ENCODE results near the gene CCT8L2. TPM values are rescaled to one million over a fixed set of nuclear protein-coding genes. Genes with fewer than 3 reads are reported as not detected.
"Not testable (repeated sequence)": the region's sequence is repeated elsewhere in the genome, so short reads cannot be mapped to it uniquely, and the experiment has no call there.

The CCT8L2 gene
- total and polyA plus RNA-seq, 2 donors (not counting 3 experiments of a cell fraction or from before 2014, with no cell fraction given), result not detected

DNA sequence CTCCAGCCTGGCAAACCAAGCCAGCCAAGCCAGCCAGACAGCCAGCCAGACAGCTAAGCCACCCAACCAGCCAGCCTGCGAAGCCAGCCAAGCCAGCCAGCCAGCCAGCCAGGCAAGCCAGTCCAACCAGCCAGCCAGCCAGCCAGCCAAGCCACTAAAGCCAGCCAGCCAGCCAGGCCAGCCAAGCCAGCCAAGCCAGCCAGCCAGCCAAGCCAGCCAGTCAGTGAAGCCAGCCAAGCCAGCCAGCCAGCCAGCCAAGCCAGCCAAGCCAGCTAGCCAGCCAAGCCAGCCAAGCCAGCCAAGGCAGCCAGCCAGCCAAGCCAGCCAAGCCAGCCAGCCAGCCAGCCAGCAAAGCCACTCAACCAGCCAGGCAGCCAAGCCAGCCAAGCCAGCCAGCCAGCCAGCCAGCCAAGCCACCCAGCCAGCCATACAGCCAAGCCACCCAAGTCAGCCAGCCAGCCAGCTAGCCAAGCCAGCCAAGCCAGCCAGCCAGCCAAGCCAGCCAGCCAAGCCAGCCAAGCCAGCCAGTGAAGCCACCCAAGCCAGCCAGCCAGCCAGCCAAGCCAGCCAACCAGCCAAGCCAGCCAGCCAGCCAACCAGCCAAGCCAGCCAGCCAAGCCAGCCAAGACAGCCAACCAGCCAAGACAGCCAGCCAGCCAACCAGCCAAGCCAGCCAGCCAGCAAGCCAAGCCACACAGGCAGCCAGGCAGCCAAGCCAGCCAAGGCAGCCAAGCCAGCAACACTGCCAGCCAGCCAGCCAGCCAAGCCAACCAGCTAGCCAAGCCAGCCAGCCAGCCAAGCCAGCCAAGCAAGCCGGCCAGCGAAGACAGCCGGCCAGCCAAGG, 29.7 kb downstream of the CCT8L2 start:
- H3K9ac ChIP-seq (replicated peaks; ENCODE audit: extremely low read depth, insufficient read depth, low read length), result no peak overlapping the region
- H3K4me2 ChIP-seq (ENCODE audit: insufficient read depth, low read length), result no peak overlapping the region
- H3K27ac ChIP-seq (ENCODE audit: insufficient read depth, low read depth, low read length), result no peak overlapping the region
- CTCF ChIA-PET, result no interaction called here
- FAIRE-seq, result no peak
- no TSS peak for BruUV-seq (replicated peaks)
- no peaks in the 10 kb centered on the region for H3K4me1 ChIP-seq (ENCODE audit: control insufficient read depth, extremely low read depth, insufficient read depth, low read length)
- H3K79me2 ChIP-seq (ENCODE audit: control insufficient read depth, insufficient read depth, low read length), result no peaks in the 10 kb centered on the region
- dilution Hi-C loops (cut with MboI; ENCODE audit: extremely low pct_ligation_motif_present, low sequenced_read_pairs), result no loop called here
- no peak overlapping the region for H3K4me3 ChIP-seq (replicated peaks in 1 of 3; ENCODE audit: insufficient read depth in 1 of 3, low read depth in 1 of 3, low read length in 3 of 3)
- no peaks in the 10 kb centered on the region for H4K20me1 ChIP-seq (replicated peaks; ENCODE audit: control insufficient read depth, extremely low read depth, insufficient read depth, low read length)
- no peak for TF ChIP-seq POLR2AphosphoS5 (IDR thresholded peaks at IDR 0.05; ENCODE audit: insufficient read depth, low read depth, low read length)
- TF ChIP-seq MYC (IDR thresholded peaks at IDR 0.05; ENCODE audit: low read depth, low read length), result no peak
- no peaks in the 10 kb centered on the region for H3K9me3 ChIP-seq (replicated peaks; ENCODE audit: control insufficient read depth, insufficient read depth, low read length)
- POLR2A ChIA-PET, result no interaction called here
- no peak overlapping the region for H2AFZ ChIP-seq (ENCODE audit: low read depth, low read length)
- H3K9me1 ChIP-seq (replicated peaks; ENCODE audit: control insufficient read depth, extremely low read depth, insufficient read depth, low read length), result no peaks in the 10 kb centered on the region
- no peak for DNase-seq (ENCODE audit: low read depth, low spot score)
- H3K36me3 ChIP-seq (ENCODE audit: control insufficient read depth in 2 of 2, extremely low read depth in 1 of 2, insufficient read depth in 2 of 2, low read length in 2 of 2), result no peaks in the 10 kb centered on the region
- H3K27me3 ChIP-seq (ENCODE audit: control insufficient read depth in 2 of 2, insufficient read depth in 2 of 2, low read length in 2 of 2), result no peaks in the 10 kb centered on the region
- intact Hi-C loops (cut with micrococcal nuclease), result no loop called here

DNA sequence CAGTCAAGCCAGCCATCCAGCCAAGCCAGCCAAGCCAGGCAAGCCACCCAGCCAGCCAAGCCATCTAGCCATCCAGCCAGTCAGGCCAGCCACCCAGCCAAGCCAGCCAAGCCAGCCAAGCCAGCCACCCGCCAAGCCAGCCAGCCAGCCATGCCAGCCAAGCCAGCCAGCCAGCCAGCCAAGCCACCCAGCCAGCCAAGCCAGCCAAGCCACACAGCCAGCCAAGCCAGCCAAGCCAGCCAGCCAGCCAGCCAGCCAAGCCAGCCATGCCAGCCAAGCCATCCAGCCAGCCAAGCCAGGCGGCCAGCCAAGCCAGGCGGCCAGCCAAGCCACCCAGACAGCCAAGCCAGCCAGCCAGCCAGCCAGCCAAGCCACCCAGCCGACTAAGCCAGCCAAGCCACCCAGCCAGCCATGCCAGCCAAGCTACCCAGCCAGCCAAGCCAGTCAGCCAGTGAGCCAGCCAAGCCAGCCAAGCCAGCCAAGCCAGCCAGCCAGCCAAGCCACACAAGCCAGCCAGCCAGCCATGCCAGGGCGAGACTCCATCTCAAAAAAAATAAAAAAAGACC, 31.4 kb downstream of the CCT8L2 start:
- intact Hi-C loops (cut with micrococcal nuclease); H4K20me1 ChIP-seq (replicated peaks; ENCODE audit: control insufficient read depth, extremely low read depth, insufficient read depth, low read length); dilution Hi-C loops (cut with MboI; ENCODE audit: extremely low pct_ligation_motif_present, low sequenced_read_pairs); CTCF ChIA-PET; H3K9me1 ChIP-seq (replicated peaks; ENCODE audit: control insufficient read depth, extremely low read depth, insufficient read depth, low read length); DNase-seq (ENCODE audit: low read depth, low spot score); H3K9ac ChIP-seq (replicated peaks; ENCODE audit: extremely low read depth, insufficient read depth, low read length); H2AFZ ChIP-seq (ENCODE audit: low read depth, low read length); H3K4me2 ChIP-seq (ENCODE audit: insufficient read depth, low read length); H3K4me1 ChIP-seq (ENCODE audit: control insufficient read depth, extremely low read depth, insufficient read depth, low read length); BruUV-seq (replicated peaks); H3K4me3 ChIP-seq (replicated peaks in 1 of 3; ENCODE audit: insufficient read depth in 1 of 3, low read depth in 1 of 3, low read length in 3 of 3); H3K27ac ChIP-seq (ENCODE audit: insufficient read depth, low read depth, low read length); H3K9me3 ChIP-seq (replicated peaks; ENCODE audit: control insufficient read depth, insufficient read depth, low read length); H3K27me3 ChIP-seq (ENCODE audit: control insufficient read depth in 2 of 2, insufficient read depth in 2 of 2, low read length in 2 of 2); POLR2A ChIA-PET; FAIRE-seq; H3K36me3 ChIP-seq (ENCODE audit: control insufficient read depth in 2 of 2, extremely low read depth in 1 of 2, insufficient read depth in 2 of 2, low read length in 2 of 2); H3K79me2 ChIP-seq (ENCODE audit: control insufficient read depth, insufficient read depth, low read length): not testable (repeated sequence)

DNA sequence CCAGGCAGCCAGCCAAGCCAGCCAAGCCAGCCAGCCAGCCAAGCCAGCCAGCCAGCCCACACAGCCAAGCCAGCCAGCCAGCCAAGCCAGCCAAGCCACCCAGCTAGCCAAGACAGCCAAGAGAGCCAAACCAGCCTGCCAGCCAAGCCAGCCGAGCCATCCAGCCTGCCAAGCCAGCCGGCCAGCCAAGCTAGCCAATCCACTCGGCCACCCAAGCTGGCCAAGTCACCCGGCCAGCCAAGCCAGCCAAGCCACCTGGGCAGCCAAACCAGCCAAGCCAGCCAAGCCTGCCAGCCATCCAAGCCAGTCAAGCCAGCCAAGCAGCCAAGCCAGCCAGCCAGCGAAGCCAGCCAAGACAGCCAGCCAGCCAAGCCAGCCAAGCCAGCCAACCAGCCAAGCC, 32.0 kb downstream of the CCT8L2 start:
- H3K36me3 ChIP-seq (ENCODE audit: control insufficient read depth in 2 of 2, extremely low read depth in 1 of 2, insufficient read depth in 2 of 2, low read length in 2 of 2); H3K9me3 ChIP-seq (replicated peaks; ENCODE audit: control insufficient read depth, insufficient read depth, low read length); H2AFZ ChIP-seq (ENCODE audit: low read depth, low read length); intact Hi-C loops (cut with micrococcal nuclease); dilution Hi-C loops (cut with MboI; ENCODE audit: extremely low pct_ligation_motif_present, low sequenced_read_pairs); DNase-seq (ENCODE audit: low read depth, low spot score); H3K79me2 ChIP-seq (ENCODE audit: control insufficient read depth, insufficient read depth, low read length); POLR2A ChIA-PET; FAIRE-seq; H3K27me3 ChIP-seq (ENCODE audit: control insufficient read depth in 2 of 2, insufficient read depth in 2 of 2, low read length in 2 of 2); H3K9me1 ChIP-seq (replicated peaks; ENCODE audit: control insufficient read depth, extremely low read depth, insufficient read depth, low read length); H3K4me3 ChIP-seq (replicated peaks in 1 of 3; ENCODE audit: insufficient read depth in 1 of 3, low read depth in 1 of 3, low read length in 3 of 3); H4K20me1 ChIP-seq (replicated peaks; ENCODE audit: control insufficient read depth, extremely low read depth, insufficient read depth, low read length); BruUV-seq (replicated peaks); H3K4me1 ChIP-seq (ENCODE audit: control insufficient read depth, extremely low read depth, insufficient read depth, low read length); H3K27ac ChIP-seq (ENCODE audit: insufficient read depth, low read depth, low read length); CTCF ChIA-PET; H3K4me2 ChIP-seq (ENCODE audit: insufficient read depth, low read length); H3K9ac ChIP-seq (replicated peaks; ENCODE audit: extremely low read depth, insufficient read depth, low read length): not testable (repeated sequence)

DNA sequence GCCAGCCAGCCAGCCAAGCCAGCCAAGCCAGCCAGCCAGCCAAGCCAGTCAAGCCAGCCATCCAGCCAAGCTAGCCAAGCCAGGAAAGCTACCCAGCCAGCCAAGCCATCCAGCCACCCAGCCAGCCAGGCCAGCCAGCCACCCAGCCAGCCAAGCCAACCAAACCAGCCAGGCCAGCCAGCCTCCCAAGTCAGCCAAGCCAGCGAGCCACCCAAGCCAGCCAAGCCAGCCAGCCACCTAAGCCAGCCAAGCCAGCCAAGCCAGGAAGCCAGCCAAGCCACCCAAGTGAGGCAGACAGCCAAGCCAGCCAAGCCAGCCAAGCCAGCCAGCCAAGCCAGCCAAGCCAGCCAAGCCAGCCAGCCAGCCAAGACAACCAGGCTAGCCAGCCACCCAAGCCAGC, 32.6 kb downstream of the CCT8L2 start:
- POLR2A ChIA-PET; H3K9me3 ChIP-seq (replicated peaks; ENCODE audit: control insufficient read depth, insufficient read depth, low read length); FAIRE-seq: not testable (repeated sequence)

More for the DNA sequence above, 32.6 kb downstream of the CCT8L2 start:
- H3K4me2 ChIP-seq (ENCODE audit: insufficient read depth, low read length); H3K27ac ChIP-seq (ENCODE audit: insufficient read depth, low read depth, low read length); DNase-seq (ENCODE audit: low read depth, low spot score); H3K4me1 ChIP-seq (ENCODE audit: control insufficient read depth, extremely low read depth, insufficient read depth, low read length); BruUV-seq (replicated peaks); intact Hi-C loops (cut with micrococcal nuclease); H4K20me1 ChIP-seq (replicated peaks; ENCODE audit: control insufficient read depth, extremely low read depth, insufficient read depth, low read length); H3K36me3 ChIP-seq (ENCODE audit: control insufficient read depth in 2 of 2, extremely low read depth in 1 of 2, insufficient read depth in 2 of 2, low read length in 2 of 2); H3K9me1 ChIP-seq (replicated peaks; ENCODE audit: control insufficient read depth, extremely low read depth, insufficient read depth, low read length); H3K27me3 ChIP-seq (ENCODE audit: control insufficient read depth in 2 of 2, insufficient read depth in 2 of 2, low read length in 2 of 2); H3K9ac ChIP-seq (replicated peaks; ENCODE audit: extremely low read depth, insufficient read depth, low read length); H3K4me3 ChIP-seq (replicated peaks in 1 of 3; ENCODE audit: insufficient read depth in 1 of 3, low read depth in 1 of 3, low read length in 3 of 3); dilution Hi-C loops (cut with MboI; ENCODE audit: extremely low pct_ligation_motif_present, low sequenced_read_pairs); H3K79me2 ChIP-seq (ENCODE audit: control insufficient read depth, insufficient read depth, low read length); H2AFZ ChIP-seq (ENCODE audit: low read depth, low read length); CTCF ChIA-PET: not testable (repeated sequence)

All from endothelial cell of umbilical vein (primary cell).